ENCODE results near the gene FMN1. TPM values are rescaled to one million over a fixed set of nuclear protein-coding genes. Genes with fewer than 3 reads are reported as not detected.

The FMN1 gene
- total and polyA plus RNA-seq, 10 of the 15 experiments (the other 5 are each of a cell fraction or from before 2014, with no cell fraction given), result 0.05 to 0.16 (median 0.08) TPM; not detected in 4

DNA sequence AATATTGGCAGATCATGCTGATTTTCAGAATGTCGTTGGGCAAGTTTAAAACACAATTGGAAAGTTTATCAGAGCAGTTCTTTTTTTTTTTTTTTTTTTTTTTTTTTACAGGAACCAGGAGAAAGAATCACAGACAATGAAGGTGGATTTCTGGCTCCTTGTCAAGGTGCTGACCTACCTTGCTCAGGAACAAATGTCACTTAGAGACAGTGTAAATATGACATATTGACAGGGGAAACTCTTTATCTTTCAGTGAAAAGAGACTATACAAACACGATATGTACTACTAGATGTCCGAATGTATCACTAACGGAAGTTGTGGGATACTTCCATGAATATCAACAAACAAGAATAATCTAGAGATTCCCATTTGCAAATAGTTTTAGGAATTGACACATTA, 237.3 kb downstream of the FMN1 start:
- ChIA-PET SMC1A (ENCODE audit: uncharacterized antibody, unreplicated experiment) (interaction anchor here (1.0 to 4.5 kb wide), 6 partner anchors 18 to 295 kb away, joined by 3 to 44 read pairs (median 4); no protein-coding TSS in a partner anchor), RAD21 (ENCODE audit: unreplicated experiment) (interaction anchor here (0.7 to 2.3 kb wide), 2 partner anchors 49 to 113 kb away, joined by 3 to 21 read pairs; no protein-coding TSS in a partner anchor), CTCF (interaction anchor here (0.7 to 8.1 kb wide), 18 partner anchors 12 to 297 kb away, joined by 3 to 119 read pairs (median 4); no protein-coding TSS in a partner anchor), POLR2A (no interaction called here)
- in situ Hi-C loops (cut with MboI), result loop anchor here (10.0 kb wide), 1 partner anchor 292 kb away; no protein-coding TSS in a partner anchor
- Histone ChIP-seq H3K27ac (ENCODE audit: control insufficient read depth, insufficient read depth) (no peak overlapping the region), H3K9ac (ENCODE audit: control insufficient read depth, insufficient read depth, low read length) (no peak overlapping the region), H3K79me2 (ENCODE audit: control insufficient read depth, insufficient read depth, low read length) (no peaks in the 10 kb centered on the region), H3K9me3 (replicated peaks; ENCODE audit: control insufficient read depth, insufficient read depth, low read length) (no peaks in the 10 kb centered on the region; the same call in 2 of the 3 replicates), H3K4me3 (no peak overlapping the region), H3K27me3 (replicated peaks in 1 of 2; ENCODE audit: control insufficient read depth in 2 of 2, insufficient read depth in 2 of 2, low read length in 1 of 2) (no peaks in the 10 kb centered on the region), H3K36me3 (ENCODE audit: control insufficient read depth in 2 of 2, insufficient read depth in 2 of 2, low read length in 1 of 2) (no peaks in the 10 kb centered on the region), H3K4me2 (ENCODE audit: control insufficient read depth, insufficient read depth) (no peak overlapping the region), H3K4me1 (ENCODE audit: control insufficient read depth, insufficient read depth, low read length) (no peaks in the 10 kb centered on the region), H2AFZ (ENCODE audit: control insufficient read depth, low read depth, low read length) (no peak overlapping the region), H4K20me1 (ENCODE audit: control insufficient read depth, insufficient read depth) (no peaks in the 10 kb centered on the region)
- BruUV-seq (replicated peaks), result no TSS peak
- intact Hi-C loops (cut with micrococcal nuclease; ENCODE audit: unreplicated experiment), result loop anchor here (2.0 kb wide), 1 partner anchor 112 kb away; no protein-coding TSS in a partner anchor
- ATAC-seq (no peak), FAIRE-seq (no peak), DNase-seq (ENCODE audit: low read depth, low spot score) (no peak)
- 53% methylated on average over 4 of the region's 4 CpGs for WGBS (ENCODE audit: insufficient coverage, insufficient replicate concordance, low lambda C conversion rate, missing lambda C conversion rate)
- TF ChIP-seq IKZF2 (IDR thresholded peaks at IDR 0.05), result no peak
- TF ChIP-seq RELA (IDR thresholded peaks at IDR 0.05; ENCODE audit: borderline replicate concordance, partially characterized antibody), result no peak
- TF ChIP-seq, protein P1, sequence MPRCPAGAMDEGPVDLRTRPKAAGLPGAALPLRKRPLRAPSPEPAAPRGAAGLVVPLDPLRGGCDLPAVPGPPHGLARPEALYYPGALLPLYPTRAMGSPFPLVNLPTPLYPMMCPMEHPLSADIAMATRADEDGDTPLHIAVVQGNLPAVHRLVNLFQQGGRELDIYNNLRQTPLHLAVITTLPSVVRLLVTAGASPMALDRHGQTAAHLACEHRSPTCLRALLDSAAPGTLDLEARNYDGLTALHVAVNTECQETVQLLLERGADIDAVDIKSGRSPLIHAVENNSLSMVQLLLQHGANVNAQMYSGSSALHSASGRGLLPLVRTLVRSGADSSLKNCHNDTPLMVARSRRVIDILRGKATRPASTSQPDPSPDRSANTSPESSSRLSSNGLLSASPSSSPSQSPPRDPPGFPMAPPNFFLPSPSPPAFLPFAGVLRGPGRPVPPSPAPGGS (IDR thresholded peaks at IDR 0.05; ENCODE audit: borderline replicate concordance, insufficient read depth, low read depth, low read length, poor library complexity, severe bottlenecking), result no peak
- TF ChIP-seq PAX5 (IDR thresholded peaks at IDR 0.05; ENCODE audit: borderline replicate concordance, low read depth, low read length), result no peak
- no peak for TF ChIP-seq NBN (IDR thresholded peaks at IDR 0.05)
- TF ChIP-seq TAF1 (IDR thresholded peaks at IDR 0.05; ENCODE audit: borderline replicate concordance, low read depth, low read length), result no peak
- no peak for TF ChIP-seq STAT1 (conservative IDR thresholded peaks at IDR 0.05)
- no peak for TF ChIP-seq MXI1 (IDR thresholded peaks at IDR 0.05; ENCODE audit: low read depth, low read length)

Data from GM12878 (cell line).